HG02763 (cell line): Measurements from ENCODE around the gene ACADVL.

Experiments
- ATAC-seq: cut with Tn5 transposase; IDR thresholded peaks from one replicate; pipeline ENCODE4 v1.9.1; 2021; ENCODE audit warnings: mild to moderate bottlenecking, moderate library complexity; ENCODE audit not compliant: unreplicated experiment

Gene ACADVL

DNA sequence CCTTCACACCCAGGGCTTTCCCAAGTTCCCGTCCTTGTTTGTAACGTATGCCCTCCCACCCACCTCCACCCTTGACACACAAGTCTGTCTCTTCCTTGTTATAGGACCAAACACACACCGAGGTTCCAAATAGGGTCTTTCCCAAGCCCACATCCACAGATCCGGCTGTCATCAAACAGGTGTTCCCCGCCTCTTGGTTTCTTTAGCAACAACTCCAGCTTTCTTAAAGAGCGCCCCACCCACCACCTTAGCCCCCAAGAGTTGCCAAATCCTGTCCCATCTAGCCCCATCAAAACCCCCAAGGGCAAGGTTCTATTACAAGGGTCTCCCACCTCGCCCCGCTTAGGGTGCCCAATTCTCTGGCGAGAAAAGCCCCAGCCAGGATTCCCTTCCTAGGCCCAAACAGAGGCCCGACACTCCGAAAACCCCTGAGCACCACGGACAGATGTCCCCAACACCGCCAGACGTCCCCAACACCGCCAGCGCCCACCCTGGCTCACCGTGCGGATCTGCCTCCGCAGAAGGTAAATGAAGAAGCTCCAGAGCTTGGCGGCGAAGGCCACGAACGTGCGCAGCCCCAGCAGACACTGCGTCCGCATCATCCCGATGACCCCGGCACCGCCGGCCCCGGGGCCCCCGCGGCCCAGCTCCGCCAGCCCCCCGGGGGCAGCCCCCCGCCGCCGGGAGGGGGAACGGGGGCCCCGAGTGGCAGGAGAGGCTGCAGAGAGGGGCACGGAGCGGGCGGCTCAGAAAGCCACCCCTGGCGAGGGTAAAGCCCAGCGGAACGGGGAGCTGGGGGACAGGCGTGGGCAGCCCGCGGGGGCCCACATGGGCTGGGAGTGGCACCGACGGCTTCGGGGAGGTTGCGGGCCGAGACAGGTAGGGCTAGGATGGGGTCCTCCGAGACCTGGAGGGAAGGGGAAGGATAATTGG, 31.2 kb downstream of the ACADVL start:
- ATAC-seq = no peak

DNA sequence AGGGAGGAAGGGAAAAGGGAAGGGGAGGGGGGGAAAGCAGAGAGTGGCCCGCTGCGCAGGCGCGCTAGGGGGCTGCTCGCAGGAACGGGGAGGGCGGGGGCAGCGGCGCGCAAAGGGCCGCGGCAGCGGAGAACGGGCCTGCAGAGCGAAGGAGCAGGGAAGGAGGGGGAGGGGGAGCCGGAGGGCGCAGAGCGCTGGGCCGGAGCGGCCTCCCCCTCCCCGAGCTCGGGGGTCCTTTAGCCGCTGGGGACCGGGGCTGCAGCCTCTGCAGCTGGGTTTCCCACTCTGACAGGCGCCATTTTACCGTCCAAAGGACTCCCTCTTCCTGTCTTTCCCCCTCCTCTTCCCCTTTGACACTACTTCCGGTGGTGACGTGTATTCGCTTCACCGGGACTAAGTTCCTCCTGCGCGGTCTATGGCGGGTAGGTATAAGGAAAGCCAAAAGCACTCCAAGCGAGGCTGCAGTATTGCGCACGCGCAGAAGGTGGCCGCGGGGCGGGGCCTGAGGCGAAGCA, 32.0 kb downstream of the ACADVL start, which contains the start of gene CTDNEP1:
CTDNEP1 (minus strand) TSS at position 74 of the 515 bp plus-strand sequence. CDS start 438 bp downstream, outside the sequence.
- ATAC-seq = peak; percentile 79

DNA sequence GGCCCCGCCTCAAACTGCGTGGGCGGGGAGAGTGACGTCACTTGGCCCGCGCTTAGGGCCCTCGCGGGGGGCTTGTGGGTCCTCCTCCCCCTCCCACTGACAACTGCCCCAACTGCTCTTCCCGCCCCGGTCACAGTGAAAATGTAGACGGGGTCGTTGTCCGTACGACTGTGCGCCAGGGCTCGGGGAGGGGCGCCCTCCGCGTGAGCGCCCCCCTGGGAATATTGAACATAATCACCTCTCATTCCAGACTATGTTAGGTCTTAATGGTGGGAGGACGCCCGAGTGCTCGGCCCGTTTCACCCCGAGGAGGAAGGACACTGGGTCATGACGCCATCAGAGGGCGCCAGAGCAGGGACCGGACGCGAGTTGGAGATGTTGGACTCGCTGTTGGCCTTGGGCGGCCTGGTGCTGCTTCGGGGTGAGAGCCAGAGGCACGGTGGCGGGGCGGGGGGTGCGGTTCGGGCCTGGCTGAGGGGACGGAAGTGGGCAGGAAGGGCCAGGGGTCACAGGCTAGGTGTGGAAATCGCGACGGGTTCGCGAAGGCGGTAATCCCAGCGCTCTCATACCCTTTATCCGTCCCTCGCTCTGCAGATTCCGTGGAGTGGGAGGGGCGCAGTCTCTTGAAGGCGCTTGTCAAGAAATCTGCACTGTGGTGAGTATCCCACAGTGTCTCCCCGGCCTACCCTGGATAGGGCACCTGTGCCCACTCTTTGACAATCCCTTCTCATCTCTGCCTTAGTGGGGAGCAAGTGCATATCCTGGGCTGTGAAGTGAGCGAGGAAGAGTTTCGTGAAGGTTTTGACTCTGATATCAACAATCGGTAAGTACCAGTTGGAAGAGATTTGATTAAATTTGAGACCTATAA, 32.7 kb downstream of the ACADVL start, which contains the start of gene ELP5:
ELP5 (plus strand) TSS at position 40 of the 868 bp plus-strand sequence; CDS start at position 376, 336 bp downstream.
- peak; percentile 55 for ATAC-seq

DNA sequence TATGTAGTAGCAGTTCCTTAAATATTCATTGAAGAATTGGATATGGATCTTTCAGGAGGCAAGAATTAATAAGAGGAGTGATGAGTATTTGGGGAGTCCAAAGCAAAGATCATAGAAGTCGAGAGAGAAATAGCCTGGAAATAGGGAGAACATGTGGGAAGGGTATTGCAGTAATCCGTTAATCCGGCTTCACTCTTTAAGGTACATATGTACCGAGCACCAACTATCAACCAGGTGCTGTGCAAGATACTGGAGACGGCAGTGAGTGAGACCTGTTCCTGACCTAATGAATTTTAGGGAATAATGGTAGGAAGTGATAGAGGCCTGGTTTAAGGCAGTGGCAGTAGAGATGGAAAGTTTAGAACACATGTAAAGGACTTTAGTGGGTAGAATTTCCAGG, 33.3 kb downstream of the ACADVL start:
- no peak for ATAC-seq

DNA sequence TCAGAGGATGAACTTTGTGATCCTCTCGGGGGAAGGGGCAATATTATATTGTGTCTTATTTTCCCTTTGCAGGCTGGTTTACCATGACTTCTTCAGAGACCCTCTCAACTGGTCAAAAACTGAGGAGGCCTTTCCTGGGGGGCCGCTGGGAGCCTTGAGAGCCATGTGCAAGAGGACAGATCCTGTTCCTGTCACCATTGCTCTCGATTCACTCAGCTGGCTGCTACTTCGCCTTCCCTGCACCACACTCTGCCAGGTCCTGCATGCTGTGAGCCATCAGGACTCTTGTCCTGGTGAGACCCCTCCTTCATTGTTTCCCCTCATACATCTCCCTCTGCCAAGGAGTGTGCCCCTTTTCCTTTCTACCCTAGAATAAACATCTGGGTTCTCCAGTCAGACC, 34.8 kb downstream of the ACADVL start:
- ATAC-seq = no peak

DNA sequence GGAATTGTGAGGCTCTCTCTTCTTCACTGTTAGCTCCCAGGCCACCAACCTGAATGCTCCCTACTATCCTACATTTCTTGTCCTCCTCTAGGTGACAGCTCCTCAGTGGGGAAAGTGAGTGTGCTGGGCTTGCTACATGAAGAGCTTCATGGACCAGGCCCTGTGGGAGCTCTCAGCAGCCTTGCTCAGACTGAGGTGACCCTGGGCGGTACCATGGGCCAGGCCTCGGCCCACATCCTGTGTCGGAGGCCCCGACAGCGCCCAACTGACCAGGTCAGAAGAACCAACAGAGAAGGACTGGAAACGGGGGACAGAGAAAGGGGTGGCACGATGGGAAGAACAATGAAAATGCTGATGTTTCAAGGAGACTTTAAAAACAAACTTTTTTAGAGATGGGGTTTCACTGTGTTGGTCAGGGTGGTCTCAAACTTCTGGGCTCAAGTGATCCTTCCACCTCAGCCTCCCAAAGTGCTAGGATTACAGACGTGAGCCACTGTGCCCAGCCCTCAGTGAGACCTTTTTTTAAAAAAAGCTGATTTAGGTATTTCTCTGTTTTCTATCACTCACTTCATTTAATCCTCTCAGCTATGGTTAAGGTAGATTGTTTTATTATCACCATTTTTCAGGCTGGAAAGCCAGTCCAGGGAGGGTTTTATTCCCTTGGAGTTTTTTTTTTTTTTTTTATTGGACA, 37.2 kb downstream of the ACADVL start:
- ATAC-seq = no peak

DNA sequence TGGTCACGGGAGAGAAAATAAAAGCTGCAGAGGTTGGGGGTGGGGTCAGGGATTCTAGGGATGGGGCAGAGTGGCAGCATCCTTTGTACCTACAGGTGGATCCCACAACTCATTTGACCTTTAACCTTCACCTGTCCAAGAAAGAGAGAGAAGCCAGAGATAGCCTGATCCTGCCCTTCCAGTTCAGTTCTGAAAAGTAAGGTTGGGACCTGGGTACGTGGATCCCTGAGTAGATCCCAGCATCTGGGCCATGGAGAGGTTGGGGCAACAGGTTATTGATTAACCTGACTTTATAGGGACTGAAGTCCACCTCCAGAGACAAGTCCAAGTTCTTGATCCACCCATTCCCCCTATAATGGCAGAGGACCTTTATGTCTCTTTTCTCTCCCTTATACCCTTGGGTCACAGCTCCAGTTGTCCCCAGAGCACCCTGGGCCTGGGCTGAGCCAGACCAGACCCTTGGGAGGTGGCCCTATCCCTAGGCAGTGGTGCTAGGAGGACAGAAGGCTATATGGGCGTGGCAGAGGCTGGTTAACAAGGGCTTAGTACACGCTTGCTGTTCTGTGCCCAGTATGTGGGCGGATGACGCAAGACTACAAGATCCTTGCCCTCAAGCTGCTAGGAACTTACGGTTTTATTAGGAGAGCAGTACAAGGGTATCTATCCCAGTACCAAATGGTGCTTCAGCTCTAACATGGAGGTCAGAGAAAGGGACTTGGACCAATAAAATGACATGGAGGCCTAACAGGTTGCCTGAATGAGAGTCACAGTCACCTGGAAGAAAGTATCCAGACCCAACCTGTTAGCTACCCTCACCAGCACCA, 39.2 kb downstream of the ACADVL start:
- no peak for ATAC-seq

DNA sequence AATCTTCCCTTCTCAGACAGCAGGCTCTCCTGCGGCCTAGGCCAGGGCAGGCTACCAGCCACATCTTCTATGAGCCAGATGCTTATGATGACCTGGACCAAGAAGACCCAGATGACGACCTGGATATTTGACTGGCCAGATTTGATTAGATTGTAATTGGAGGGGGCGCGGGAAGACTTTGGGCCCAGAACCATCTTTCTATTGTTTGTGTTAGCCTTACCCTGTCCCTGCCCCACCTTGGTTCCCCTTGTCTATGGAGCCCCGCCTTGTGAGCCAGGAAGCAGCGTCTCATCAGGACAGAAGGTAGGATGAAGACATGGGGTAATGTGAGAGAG, 39.8 kb downstream of the ACADVL start:
- ATAC-seq = no peak

DNA sequence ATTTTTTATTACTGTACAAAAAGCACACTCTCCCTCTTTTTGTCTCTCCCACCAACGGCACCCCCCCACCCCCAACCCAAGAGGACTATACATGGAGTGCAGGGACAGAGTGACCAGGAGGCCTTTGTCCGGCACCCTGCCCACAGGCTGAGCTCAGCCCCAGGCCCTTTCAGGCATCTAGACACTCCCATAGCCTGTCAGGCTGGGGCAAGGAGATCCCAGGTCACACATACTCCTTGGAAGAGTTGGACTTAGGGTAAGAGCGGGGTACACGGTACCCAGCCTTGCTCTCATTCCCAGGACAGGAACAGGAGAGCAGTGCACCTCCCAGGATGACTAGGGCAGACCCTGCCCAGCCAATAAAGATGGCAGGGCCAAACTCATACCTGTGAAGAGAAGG, 40.4 kb downstream of the ACADVL start:
- no peak for ATAC-seq

DNA sequence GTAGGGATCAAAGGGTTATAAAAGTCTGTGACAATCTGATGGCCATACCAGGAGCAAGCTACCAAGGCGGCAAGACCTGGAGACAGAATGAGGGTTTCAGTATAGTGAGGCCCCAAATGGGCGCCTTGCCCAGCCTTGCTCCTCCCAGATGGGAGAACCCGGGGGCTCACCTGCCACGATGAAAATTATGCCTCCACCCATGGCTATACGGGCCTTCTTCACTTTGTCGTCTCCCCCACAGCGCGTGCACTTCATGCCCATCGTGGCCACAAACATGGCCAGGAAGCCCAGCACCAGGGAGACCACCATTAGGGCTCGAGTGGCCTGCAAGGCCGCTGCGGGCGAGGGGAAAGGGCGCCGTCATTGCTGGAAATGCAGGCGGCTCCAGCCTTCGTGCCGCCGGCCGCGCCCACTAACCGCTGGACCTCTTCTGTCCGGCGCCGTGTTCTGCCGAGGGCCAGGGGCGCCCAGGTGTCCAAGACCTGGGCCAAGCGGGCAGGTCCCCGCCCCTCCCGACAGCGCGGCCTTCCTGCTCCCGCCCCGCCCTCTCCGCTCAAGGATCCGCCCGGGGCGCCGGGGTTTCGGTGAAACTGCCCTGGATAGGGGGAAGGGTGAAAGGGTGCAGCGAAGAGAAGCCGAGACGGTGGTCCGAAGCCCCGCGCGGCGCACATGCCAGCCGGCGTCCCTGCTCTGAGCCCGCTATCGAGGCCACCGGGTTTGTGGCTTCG, 41.1 kb downstream of the ACADVL start:
- ATAC-seq = no peak

DNA sequence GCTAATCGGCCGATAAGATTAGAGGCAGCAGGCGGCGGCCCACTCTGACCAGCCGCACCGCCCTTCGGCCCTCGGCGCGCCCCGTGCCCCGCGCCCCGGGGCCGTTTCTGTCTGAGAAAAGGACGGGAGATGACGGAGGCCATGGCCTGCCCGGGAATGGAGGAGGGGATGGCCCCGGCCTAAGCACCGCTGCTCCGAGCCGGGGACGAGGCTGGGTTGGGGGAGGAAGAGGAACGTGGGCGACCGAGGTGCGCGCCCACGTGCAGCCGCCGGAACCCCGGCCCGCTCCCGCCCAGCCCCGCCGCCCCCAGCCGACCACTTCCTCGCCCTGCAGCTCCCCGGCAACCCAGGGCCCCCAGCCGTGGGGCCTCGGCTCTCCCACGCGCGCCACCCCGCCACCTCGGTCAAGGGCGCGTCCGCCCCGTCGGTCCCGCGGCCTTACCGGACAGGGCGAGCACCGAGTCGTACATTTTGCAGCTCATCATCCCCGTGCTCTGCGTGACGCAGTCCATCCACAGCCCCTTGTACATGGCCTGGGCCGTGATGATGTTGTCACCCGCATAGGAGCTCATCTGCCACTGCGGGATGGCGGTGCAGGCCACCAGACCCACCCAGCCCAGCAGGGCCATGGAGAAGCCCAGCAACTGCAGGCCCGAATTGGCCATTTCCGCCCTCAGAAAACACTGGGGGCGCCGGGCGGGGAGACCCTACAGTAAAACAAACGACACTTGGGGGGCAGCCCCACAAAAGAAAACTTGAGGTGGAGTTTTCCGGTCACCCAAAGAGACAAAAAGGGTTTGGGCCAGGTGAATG, 41.8 kb downstream of the ACADVL start:
- ATAC-seq = no peak

DNA sequence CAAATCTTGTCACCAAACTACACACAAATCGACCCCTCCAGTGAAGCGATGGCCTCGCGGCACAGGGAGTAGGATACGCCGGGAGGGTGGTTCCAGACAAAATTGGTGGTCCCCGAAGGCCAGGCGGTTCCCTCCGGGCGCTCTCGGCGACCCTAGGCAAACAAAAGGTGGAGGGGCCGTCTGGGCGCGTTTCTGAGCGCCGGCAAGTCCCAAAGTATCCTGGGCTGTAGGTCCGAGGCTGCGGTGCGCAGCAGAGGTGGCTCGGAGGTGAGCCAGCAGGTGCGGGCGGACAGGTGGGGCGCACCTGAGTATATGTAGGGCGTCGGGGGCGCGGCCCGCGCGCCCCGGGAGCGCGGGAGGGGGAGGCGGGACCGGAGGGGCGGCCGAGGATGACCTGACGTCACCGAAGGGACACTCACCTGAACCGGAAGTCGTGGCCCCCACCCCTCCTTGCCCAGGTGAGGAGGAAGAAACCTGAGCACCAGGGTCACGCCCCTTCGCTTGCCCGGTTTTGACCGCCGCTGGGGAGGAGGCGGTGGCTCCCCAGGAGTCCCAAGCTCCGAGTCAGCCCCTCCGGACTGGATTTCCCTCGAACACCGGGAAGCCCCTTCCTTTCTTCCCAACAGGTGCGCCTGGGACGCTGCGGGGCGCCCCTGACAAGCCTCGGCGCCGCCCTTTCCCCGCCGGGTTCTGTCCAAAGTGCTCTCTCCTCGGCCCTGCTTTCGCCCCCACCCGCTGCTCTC, 42.6 kb downstream of the ACADVL start, which contains the start of gene CLDN7:
CLDN7 (minus strand) TSS at position 287 of the 743 bp plus-strand sequence. CDS start 435 bp downstream, outside the sequence.
- no peak for ATAC-seq

DNA sequence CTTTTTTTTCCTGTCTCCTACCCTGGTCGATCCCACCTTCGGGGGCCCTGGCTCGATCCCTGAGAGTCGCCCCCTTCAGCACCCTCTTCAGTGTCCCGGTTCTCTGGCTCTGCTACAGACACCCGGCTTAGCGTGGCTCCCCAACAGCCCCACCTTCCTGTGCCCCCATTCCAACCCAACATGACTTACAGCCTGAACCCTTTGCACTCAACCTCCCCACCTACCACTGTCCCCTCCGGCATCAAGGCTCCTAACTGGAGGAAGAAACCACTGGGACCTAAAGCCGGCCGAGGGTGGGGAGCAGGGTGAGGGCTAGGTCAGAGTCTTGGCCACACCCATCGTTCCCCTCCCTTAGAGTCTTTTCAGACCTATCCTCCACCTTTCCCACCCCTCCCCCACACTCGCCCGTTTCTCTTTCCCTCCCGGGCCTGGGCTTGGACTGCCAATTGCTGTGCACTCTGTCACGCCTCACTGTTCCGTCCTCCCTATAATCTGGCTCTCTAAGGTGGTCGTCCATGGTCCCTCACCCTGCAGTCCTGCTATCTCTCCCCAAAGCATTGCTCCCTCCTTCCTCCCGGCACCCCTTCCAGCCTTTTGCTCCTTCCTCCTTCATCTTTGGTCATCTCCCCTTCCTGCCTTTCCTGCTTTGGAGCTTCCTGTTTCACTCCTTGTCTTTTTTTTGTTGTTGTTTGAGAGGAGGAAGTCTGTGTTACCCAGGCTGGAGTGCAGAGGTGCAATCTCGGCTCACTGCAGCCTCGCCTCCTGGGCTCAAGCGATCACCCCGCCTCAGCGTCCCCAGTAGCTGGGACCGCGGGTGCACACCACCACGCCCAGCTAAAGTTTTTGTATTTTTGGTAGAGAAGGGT, 43.4 kb downstream of the ACADVL start:
- no peak for ATAC-seq

DNA sequence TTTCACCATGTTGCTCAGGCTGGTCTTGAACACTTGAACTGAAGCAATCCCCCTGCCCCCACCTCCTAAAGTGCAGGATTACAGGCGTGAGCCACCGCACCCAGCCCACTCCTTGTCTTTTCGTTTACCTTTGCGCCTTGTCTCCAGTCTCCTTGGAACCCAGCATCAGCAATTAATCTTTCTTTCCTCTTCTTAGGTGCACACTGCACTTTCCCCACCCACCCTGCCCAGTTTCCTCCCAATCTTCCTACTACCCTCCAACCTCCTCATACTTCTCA, 44.0 kb downstream of the ACADVL start:
- ATAC-seq = no peak

DNA sequence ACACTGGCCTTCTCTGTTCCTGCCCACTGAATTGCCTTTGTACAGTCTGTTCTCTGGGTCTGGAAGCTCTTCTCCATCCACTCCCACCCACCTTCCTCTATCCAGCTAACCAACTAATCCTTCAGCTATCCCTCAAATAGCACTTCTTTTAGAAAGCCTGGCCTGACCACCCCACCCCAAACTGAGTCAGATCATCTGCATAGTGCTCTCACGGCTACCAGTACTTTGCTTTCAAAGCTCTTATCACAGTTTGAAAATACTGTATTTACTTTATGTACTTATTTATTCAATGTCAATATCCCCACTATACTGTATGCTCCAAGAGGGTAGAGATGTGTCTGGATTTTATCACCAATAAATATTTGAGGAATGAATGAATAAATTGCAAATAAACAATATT, 47.0 kb downstream of the ACADVL start:
- no peak for ATAC-seq
